Measurements from ENCODE around the gene PRKD1.
A peak's percentile ranks its signal among the peaks of the same experiment; 100 is the strongest.

Gene PRKD1

DNA sequence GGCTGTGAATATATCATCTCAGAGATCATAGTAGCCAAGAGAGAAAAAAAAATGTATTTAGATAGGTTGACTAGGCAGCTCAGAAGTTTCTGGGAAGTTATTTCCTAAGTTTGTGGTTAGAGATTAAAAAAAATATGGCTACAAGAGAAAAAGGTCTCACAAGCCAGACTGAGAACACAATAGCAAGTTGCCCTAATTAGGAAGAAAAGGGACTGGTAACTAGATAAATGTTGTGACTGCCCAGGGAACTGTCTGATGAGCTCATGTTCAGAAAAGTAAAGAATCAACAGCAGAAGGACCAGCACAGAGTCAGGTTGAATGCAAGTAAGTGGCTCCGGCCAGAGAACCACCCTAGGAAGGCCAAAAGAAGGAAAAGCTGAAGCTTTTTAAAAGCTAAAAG lies 256.6 kb downstream of the PRKD1 start:
- no peak for DNase-seq (ENCODE audit: low read depth)

DNA sequence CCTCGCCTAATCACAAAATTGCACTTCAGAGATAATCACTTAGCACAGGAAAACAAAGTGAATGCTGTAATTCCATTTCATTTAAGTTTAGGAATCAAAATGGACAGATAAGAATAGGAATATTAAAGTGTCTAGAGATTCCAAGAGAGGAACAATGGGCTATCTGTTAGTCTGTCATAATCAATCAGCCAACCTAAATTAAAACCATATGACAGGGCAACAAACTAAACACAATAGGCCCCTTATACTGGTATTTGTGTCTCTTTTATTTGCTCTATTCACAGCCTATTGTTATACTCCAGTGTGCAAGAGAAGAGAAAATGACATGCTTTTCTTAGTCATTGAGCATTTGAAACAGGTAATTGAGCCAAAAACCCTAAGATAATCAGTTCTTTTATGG lies 259.4 kb downstream of the PRKD1 start:
- no peak for DNase-seq (ENCODE audit: low read depth)

DNA sequence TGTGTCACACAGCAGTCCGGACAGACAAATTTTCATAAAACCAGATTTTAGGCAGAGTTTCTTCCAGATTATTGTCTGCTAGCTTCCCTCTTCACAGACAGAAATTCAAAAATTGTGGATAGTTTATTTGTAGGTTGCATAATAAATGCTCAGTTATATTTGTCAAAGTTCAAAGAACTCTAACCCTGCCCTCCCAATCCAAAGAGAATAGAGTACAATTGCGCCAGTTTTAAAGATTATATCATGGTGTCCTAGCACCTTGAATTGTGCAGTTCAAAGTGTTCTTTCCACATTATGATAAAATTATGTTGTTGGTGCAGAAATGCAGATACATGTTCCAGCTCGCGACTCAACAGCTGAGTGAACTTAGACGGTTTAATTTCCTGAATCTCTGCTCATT lies 263.1 kb downstream of the PRKD1 start:
- DNase-seq (ENCODE audit: low read depth), result no peak

GRCh38 chr14:29663281-29663801 lies 264.3 kb downstream of the PRKD1 start:
- DNase-seq (ENCODE audit: low read depth), result no peak

- peak; percentile 42 for DNase-seq (ENCODE audit: low read depth)
Observed at GRCh38 chr14:29654901-29655550, 272.6 kb downstream of the PRKD1 start.

DNA sequence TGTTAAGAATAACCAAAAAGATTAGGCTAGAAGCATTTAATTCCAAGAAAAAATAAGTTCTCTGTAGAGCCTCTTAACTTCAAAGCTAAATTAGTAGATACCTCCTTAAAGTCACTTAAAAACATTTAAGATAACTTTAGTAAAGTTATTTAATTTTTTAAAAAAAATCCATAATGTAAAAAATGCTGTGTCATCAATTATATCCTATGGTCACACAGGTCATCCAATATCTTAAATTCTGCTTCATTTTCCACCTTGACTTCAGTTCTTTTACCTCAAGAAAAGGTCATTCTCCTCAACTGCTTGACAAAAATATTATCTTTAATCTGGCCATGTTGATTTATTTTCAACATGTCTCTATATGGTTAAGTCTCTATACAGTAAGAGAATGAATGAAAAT lies 274.3 kb downstream of the PRKD1 start:
- DNase-seq (ENCODE audit: low read depth), result no peak

- DNase-seq (ENCODE audit: low read depth), result no peak
Observed at GRCh38 chr14:29652571-29652970, 275.1 kb downstream of the PRKD1 start.

- DNase-seq (ENCODE audit: low read depth), result no peak
Observed at GRCh38 chr14:29650554-29651269, 276.9 kb downstream of the PRKD1 start.

- DNase-seq (ENCODE audit: low read depth), result no peak
Observed at GRCh38 chr14:29649170-29649569, 278.5 kb downstream of the PRKD1 start.

DNA sequence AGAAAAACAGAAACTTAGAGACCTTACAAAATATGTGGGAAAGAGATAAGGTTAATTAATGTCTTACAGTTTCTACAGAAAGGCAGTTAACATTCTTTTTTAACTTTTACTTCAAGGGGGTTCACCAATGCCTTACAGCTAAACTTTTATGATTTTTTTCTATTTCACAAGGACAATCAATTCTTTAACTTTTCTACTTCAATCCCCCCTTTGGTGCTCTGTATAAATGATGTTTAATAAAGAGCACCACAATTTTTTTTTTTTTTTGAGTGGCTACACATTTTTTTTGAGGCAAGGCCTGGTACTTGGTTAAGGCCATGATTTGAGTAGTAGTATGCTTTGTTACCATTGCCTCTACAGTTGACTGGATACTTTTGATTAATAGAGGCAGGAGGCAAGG lies 279.6 kb downstream of the PRKD1 start:
- DNase-seq (ENCODE audit: low read depth), result peak; percentile 34

- peak; percentile 3 for DNase-seq (ENCODE audit: low read depth)
Observed at GRCh38 chr14:29645117-29645516, 282.5 kb downstream of the PRKD1 start.

DNA sequence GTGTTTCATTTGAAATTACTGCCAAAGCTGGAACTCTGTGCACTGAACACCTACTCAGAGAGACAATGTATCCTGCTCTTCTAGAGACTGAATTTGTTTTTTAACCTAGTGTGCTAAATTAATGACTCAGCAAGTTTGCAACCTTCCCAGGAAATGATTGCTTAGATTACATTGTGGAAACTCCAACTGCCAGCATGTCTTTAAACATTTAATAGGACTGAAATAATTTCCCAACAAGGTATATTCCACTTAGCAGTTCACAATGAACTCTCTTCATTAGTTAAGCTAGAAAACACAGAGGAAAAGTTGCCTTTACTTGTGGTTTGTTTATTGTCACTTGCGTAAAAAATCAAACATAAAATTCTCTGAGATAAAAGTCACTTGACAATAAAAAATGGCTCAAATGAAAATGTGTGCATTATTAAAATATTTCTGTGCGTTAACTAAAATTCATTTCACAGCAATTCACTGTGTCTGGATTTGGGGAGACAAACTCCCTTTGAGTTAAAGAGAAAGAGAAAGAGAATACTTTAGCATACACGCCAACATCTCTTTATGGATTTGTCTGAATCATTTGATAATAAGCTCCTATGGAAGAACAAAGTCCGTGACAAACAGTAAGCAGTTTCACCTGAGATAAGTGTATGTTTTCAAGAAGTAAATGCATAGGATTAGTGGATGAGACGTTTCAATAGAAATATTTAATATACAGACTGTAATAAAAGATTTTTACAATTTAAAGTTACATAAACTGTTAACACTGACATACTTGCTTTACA lies 284.0 kb downstream of the PRKD1 start:
- DNase-seq (ENCODE audit: low read depth), result peak; percentile 5

DNA sequence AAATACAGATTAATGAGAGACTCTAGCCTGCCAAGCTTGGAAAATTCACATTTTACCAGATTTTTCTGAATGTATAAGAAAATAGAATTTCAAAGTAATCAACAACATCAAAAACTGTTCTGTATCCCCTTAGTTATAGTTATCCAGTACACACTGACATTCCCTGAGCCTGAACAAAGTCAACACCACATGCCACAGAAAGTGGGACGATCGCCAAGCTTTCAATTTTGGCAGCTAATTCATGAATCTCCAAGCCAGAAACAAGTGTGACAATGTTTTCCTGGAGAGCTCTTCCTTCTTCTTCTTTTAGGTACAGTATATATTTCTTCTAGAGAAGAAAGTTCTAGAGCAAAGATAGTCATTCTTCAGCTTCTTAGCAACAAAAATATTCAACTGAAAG lies 290.2 kb downstream of the PRKD1 start:
- peak; percentile 22 for DNase-seq (ENCODE audit: low read depth)

DNA sequence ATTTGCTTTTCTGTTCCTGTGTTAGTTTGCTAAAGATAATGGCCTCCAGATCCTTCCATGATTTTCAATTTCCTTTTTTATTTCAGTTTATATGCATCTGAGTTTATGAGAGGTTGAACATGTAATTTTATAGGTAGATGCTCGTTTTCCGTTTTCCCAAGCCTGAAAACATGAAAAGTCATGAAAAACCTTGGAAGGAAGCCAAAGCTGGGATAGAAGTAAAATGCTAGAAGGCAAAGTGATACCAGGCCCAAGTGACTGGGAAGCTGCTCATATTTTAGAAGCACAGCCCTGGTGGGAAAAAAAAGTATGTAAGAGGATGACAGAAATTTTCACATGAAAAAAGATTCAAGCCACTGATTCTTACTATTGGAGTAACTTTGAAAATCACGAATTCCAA lies 290.8 kb downstream of the PRKD1 start:
- no peak for DNase-seq (ENCODE audit: low read depth)

- no peak for DNase-seq (ENCODE audit: low read depth)
Observed at GRCh38 chr14:29630566-29631160, 297.0 kb downstream of the PRKD1 start.

DNA sequence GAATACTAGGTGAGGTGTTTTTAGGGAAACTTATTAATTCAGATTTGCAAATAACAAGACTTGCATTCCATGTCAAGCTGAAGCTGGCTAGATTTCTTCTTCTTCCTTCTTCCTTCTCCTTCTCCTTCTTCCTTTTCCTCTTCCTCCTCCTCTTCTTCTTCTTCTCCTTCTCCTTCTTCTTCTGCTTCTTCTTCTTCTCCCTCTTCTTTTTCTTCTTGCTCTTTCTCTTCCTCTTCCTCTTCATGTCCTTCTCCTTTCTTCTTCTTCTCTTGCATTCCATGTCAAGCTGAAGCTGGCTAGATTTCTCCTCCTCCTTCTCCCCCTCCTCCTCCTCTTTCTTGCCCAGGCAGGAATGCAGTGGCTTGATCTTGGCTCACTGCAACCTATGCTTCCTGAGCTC lies 297.8 kb downstream of the PRKD1 start:
- DNase-seq (ENCODE audit: low read depth), result no peak

- peak; percentile 34 for DNase-seq (ENCODE audit: low read depth)
Observed at GRCh38 chr14:29627137-29627536, 300.5 kb downstream of the PRKD1 start.

DNA sequence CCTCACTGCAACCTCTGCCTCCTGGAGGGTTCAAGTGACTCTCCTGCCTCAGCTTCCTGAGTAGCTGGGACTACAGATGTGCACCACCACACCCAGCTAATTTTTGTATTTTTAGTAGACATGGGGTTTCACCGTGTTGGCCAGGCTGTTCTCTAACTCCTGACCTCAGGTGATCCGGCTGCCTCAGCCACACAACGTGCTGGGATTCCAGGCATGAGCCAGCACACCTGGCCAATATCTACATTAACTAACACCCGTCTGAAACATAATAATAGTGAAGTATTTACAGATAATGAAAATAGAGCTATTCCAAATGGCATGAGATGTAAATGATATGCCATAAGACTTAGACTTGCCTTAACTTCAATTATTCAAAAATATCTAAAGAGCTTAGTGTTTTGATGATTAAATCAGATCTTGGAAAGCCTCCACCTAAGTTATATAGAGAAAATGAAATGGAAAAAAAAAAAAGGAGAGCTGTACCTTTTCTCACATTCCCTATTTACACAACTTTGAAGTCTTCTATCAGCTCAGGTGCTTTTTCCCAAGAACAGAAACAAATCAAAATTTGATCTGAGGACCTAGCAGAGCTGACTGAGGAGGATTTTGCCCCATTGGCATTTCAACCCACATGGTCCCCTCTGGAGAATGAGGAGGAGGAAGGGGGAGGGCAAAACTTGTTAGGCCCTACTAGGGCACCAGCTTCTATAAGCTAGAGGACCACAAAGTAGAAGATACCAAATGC lies 309.2 kb downstream of the PRKD1 start:
- DNase-seq (ENCODE audit: low read depth), result no peak

- no peak for DNase-seq (ENCODE audit: low read depth)
Observed at GRCh38 chr14:29616922-29617321, 310.7 kb downstream of the PRKD1 start.

DNA sequence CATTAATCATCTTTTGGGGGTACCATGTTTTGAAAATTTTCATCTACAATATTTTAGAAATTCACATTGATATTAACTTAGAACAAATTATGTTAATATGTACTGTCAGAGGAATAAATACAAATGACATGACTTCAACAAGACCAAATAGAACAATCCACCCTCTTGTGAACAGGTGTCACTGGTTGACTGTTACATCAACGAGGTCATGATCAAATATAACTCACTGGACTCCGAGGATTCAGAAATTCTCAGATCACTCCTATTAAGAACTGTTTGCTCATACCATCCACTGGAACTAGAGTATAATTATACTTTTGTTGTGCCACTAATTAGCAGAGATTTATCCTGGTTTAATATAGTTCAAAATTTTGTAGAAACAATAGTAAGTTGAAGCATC lies 318.8 kb downstream of the PRKD1 start:
- DNase-seq (ENCODE audit: low read depth), result no peak

DNA sequence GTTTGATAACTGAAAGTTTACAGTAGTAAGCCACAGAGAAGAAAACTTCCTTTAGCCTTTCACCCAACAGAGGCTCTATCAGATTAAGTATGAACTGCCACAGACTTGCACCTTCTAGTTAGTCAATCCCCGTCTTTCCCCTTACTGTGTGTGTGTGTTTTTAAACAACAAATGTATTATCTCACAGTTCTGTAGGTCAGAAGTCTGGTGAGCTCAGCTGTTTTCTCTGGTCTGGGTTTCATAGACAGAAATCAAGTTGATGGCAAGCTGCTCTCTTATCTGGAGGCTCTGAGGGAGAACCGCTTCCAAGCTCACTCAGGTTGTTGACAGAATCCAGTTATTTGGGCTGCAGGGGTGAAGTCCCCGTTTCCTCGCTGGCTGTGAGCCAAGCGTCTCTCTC lies 320.5 kb downstream of the PRKD1 start:
- no peak for DNase-seq (ENCODE audit: low read depth)

GRCh38 chr14:29603696-29604095 lies 324.0 kb downstream of the PRKD1 start:
- no peak for DNase-seq (ENCODE audit: low read depth)
